Suppressor macrophage treated with lipopolysaccharide for 4 hours (primary cell): ENCODE measurements around the gene BAD.
"Not testable (repeated sequence)": the region's sequence is repeated elsewhere in the genome, so short reads cannot be mapped to it uniquely, and the experiment has no call there.

Source experiments
- DNase-seq: peaks from one replicate; pipeline ENCODE4 v3.0.0-alpha.2; 2020

The BAD gene

DNA sequence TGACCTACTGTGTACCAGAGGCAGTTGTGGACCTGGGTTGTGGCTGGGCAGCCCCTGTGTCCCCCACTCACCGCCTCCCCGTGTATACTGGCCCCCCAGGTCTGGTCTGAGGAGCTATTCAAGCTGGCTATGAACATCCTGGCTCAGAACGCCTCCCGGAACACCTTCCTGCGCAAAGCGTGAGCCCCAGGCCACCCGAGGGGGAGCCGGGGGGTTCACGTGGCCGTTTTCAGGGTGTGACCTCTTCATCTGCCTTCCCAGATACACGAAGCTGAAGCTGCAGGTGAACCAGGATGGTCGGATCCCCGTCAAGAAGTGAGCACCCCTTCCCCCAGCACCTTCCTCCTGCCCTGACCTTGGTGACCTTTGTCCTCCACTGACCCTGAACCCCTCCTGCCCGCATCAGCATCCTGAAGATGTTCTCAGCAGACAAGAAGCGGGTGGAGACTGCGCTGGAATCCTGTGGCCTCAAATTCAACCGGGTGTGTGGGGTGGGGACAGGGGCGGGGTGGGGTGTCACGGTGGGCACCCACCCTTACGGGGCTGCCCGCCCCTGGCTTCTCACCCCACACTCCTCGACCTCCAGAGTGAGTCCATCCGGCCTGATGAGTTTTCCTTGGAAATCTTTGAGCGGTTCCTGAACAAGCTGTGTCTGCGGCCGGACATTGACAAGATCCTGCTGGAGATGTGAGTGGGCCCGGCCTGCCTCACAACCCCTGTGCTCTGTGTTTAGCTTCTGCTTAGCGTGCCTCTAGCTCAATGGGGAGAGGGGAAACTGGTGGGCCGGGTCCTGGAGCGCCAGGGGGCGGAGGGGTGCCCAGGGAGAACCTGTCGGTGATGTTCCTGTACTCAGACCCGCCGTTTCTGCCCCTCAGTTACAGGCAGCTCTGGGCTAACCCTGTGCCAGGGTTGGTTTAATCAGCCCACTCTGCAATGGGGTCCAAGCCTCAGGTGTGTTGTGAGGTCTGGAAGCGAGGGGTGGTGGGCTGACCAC lies 29.0 kb downstream of the BAD start:
- no peak for DNase-seq

GRCh38 chr11:64254326-64254725 lies 30.1 kb downstream of the BAD start:
- DNase-seq, result no peak

- DNase-seq, result no peak
Observed at GRCh38 chr11:64253481-64253880, 31.0 kb downstream of the BAD start.

DNA sequence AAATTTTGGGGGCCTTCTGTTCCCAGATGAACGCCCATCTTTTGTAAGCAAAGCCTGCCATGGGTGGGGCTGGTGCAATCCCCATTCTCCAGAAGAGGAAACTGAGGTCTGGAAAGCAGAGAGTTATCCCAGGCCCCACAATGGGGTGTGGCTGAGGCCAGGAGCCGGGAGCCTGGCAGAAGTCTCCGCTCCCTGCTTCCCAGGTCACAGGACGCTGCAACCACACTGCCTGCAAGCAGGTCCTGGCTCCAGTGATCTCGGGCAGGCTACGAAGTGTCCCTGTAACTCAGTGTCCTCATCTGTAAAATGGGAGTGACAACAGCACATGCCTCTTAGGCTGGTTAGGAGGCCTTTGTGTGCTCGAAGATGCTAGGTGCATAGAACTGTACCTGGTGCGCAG lies 31.4 kb downstream of the BAD start:
- no peak for DNase-seq

- peak; percentile 61 for DNase-seq
Observed at GRCh38 chr11:64252003-64252872, 32.2 kb downstream of the BAD start.

DNA sequence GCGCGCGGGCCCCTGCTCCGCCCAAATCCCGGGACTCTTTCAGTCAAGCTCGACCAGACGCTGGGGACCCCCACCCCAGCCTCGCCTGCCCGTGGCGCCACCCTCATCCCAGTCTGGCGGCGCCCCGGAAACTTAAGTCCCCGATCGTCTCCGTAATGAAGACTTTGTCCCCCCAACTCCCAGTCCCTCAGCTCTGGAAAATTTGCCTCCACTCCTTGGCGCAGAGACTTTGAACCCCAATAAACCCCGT lies 32.8 kb downstream of the BAD start:
- no peak for DNase-seq

DNA sequence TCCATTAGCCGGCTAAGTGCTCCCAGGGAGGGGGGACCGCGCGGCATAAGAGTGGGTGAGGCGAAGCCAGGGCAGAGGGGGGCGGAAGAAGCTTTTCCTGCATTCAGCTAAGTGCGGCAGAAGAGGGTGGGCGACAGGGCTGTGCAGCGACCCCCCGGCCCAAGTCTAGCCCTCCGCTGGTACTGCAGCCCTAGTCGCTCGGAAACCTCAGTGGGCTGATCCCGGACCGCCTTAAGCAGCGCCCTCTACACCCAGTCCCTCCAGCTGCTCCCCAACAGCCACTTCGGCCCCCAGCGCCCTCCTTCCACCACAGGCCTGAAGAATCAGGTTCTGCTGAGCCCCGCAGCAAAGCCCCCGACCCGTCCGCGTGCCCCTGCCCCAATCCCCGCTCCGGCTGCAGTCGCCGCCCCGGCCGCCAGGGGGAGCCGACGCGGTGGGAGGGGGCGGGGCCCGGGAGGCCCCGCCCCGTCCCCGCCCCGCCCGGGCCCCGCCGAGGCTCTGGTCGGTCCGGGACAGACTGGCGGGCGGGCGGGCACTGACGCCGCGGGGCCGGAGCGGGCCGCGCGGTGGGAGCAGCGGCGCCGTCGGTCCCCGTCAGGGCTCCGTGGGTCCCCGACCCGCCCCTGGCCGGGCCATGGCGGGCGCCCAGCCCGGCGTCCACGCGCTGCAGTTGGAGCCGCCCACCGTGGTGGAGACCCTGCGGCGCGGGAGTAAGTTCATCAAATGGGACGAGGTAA lies 33.3 kb downstream of the BAD start, which contains the start of gene PLCB3:
Gene PLCB3 (plus strand): TSS at position 515 of the 737 bp plus-strand sequence. CDS start 120 bp downstream, at position 635.
- DNase-seq, result peak; percentile 86

GRCh38 chr11:64250415-64251015 lies 34.0 kb downstream of the BAD start:
- no peak for DNase-seq

GRCh38 chr11:64249563-64250414 lies 34.7 kb downstream of the BAD start:
- DNase-seq, result no peak

DNA sequence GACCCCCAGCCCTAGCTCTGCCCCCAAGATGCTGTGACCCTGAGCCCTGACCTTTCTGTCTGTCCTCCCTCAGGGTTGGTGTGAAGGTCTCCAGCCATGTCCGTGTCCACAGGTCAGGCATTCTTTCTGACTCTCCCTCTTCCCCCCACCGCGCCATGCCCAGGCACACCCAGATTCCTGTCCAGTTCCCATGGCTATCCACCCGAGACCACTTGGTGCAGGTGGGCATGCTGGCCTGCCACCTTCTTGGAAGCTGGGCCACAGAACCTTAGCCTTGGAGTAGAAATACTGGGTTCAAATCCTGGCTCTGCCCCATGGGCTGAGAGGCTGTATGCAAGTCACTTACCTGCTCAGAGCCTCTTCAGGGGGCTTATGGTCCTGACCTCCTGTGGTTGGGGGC lies 35.4 kb downstream of the BAD start:
- no peak for DNase-seq

DNA sequence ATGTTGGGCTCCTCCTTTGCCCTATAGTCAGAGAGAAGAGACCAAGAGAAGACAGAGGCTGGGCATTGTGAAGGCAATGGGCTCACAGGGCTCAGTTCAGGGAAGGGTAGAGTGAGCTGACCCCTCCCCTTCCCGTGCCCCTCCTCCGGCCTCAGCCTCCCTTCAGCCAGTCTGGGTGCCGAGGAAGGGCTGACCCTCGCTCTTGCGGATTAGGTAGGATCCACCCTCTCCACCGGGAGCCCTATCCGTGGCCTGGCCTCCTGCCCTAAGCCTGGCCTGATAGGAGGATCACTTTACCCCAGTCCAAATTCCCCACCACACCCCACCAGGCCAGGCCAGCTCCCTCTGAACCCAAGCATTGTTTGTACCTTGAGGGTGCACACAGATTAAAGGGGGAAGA lies 35.9 kb downstream of the BAD start:
- DNase-seq, result no peak

DNA sequence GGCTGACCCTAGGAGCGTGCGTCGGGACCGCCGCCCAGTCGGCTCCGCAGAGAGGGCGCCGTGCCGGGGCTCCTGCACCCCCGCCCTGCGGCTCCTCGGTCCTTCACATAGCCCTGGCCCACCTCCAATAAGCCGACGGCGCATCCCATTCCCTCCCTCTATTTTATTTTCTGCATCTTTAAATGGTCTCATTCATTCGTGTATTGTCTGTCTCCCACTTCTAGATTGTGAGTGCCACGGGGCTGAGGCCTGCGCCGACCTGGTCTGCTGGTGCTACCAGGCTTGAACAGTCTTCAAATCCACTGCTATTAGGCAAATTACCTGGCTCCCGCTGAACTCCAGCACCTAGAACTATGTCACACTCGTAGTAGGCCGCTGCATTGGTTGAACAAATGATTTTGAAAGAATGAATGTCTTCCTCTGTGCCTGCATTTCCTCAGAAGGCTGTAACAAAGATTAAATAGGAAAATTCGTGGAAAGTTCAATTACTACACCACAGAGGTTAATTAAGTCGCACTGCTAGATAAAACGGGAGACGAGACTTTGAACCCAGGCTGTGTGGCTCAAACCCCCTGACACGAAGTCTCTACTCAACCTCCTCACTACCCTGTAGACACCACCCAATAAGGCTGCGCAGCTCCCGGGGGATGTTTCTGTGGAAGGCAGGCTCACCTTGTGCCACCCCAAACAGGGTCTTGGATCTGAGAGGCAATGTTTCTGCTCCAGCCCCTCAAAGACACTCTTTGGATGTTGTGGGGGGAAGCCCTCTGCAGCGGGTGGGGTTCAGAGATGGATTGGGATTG lies 36.5 kb downstream of the BAD start:
- no peak for DNase-seq

- DNase-seq, result peak; percentile 81
Observed at GRCh38 chr11:64246871-64247728, 37.4 kb downstream of the BAD start, which contains the start of gene PPP1R14B. Gene PPP1R14B, minus strand, starts transcription at chr11:64246943. Its CDS starts 270 bp downstream, at chr11:64246673.

DNA sequence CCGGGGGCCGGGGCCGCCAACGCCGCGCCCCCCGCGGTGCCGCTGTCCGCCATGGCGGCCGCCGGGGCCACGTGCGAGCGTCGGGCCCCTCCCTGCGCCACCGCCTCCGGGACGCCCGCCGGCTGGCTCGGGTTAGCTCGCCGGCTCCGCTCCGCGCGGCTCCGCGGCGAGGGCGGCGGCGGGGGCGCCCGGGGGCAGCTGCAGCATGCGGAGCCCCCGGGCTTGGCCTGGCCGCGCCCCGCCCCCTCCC lies 37.9 kb downstream of the BAD start:
- not testable (repeated sequence) for DNase-seq

GRCh38 chr11:64245797-64246620 lies 38.5 kb downstream of the BAD start:
- peak; percentile 81 for DNase-seq

DNA sequence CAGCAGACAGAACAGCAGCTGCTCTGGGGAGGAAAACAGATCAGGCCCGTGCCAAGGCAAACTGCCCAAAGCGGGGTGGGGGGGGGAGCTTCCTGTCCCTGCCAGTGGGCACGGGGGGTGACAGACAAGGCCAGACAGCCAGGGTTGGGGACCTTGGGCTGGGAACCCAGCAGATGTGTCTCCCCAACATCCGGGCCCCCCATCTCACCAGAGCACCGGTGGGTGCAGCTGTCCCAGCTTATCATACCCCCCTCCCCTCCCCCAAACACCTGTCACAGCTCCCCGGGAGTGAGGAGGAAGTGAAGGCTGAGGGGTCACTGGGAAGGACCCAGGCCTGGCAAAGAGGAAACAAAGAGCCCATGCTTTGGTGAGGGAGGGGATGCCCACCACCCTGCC lies 39.1 kb downstream of the BAD start:
- DNase-seq, result no peak

GRCh38 chr11:64244966-64245365 lies 39.5 kb downstream of the BAD start:
- no peak for DNase-seq

DNA sequence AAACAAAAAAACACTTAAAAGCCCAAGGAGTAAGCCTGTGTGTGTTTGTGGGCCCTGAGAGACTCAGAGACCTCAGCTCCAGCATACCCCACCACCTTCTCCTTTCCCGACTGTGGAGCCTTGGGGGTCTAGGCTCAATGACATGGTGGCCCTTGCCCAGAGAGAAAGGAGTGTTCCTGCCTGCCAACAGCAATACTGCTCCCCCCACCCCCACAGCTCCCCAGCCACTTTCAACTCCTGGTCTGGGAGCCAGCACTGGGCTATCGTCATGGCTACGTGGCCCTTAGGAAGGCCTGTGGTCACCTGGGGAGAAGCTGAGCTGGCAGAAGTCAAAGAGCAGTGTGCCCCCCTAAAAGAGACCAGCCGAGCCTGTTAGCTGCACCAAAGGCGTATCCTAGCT lies 40.4 kb downstream of the BAD start:
- no peak for DNase-seq

DNA sequence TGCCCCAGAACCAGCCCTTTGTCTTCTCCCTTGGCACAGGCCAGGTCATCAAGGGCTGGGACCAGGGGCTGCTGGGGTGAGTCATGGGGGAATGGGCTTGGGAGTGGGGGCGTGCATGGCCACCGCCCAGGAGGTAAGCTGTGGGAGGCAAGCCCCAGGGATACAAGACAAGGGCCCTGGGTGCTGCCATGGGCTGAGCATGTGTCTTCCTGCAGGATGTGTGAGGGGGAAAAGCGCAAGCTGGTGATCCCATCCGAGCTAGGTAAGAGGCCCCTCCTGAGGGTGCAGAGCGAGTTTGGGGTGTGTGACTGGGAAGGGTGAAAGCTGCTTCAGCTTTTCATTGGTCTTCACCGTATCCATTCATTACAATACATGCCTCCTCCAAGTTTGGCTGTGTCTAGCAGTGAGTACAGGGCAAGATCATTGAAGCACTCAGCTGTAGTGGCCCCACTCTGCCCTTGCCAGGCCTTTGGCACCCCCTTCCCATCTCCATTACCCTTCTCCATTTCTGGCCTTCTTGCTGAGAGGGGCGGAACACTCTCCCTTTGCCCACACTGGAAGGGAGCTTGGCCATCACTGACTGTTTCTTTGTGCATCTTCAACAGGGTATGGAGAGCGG lies 41.1 kb downstream of the BAD start:
- DNase-seq, result no peak
